GM12878 (cell line): ENCODE data around the gene PNMA6F. TPM values are rescaled to one million over a fixed set of nuclear protein-coding genes. Genes with fewer than 3 reads are reported as not detected.

Experiments
- ATAC-seq: fragments of 200-7000 bp; cut with Tn5 transposase; 3 replicates; pipeline ENCODE4 v1.9.1; 2020; ENCODE audit warnings: mild to moderate bottlenecking, moderate library complexity
- BruUV-seq: library from RNA; stranded (reverse); fragments of 400-500 nt; replicated peaks from 2 replicates; lab custom pipeline; 2021; lab: Mats Ljungman, UMichigan
- CTCF ChIA-PET: fragments of 300-600 bp; sonication (Branson Sonifier 250); formaldehyde crosslinking; extraction: SDS; loops from one replicate; lab custom pipeline; 2021; ENCODE audit warnings: inconsistent platforms; lab: Yijun Ruan, JAX
- POLR2A ChIA-PET: fragments of 350-600 bp; formaldehyde crosslinking; extraction: SDS; loops from one replicate; lab custom pipeline; 2021; ENCODE audit warnings: inconsistent platforms; lab: Charles Lee
- RAD21 ChIA-PET: fragments of 300-600 bp; sonication (Branson Sonifier 250); formaldehyde crosslinking; loops from one replicate; lab custom pipeline; 2023; ENCODE audit warnings: antibody characterized with exemption; ENCODE audit not compliant: unreplicated experiment; lab: Charles Lee
- SMC1A ChIA-PET: fragments of 300-600 bp; sonication (Branson Sonifier 250); formaldehyde crosslinking; loops from one replicate; lab custom pipeline; 2023; ENCODE audit not compliant: unreplicated experiment, uncharacterized antibody; lab: Charles Lee
- DNase-seq: peaks from one replicate; pipeline ENCODE4 v3.0.0-alpha.2; 2011; ENCODE audit warnings: low read depth, low spot score
- FAIRE-seq: peaks from 3 replicates; lab custom pipeline; 2011; peaks lifted over from hg19 to GRCh38; lab: Jason Lieb, UNC
- H2AFZ ChIP-seq: 2 replicates; pipeline ENCODE4 v1.6.0; 2011; ENCODE audit warnings: low read depth, low read length, control low read depth; ENCODE audit not compliant: control insufficient read depth
- H3K27ac ChIP-seq: 2 replicates; pipeline ENCODE4 v1.5.1; 2011; ENCODE audit warnings: control low read depth; ENCODE audit not compliant: control insufficient read depth, insufficient read depth
- H3K27me3 ChIP-seq, 2 experiments: replicated peaks in 1 of 2; 2 replicates each; pipeline versions ENCODE4 v1.6.0 to v1.6.1; 2011; ENCODE audit warnings: low read length in 1 of 2; ENCODE audit not compliant: control insufficient read depth in 2 of 2, insufficient read depth in 2 of 2
- H3K36me3 ChIP-seq, 2 experiments: 2 replicates each; pipeline ENCODE4 v1.5.1; 2011; ENCODE audit warnings: low read length in 1 of 2; ENCODE audit not compliant: control insufficient read depth in 2 of 2, insufficient read depth in 2 of 2
- H3K4me1 ChIP-seq: 2 replicates; pipeline ENCODE4 v1.6.1; 2011; ENCODE audit warnings: mild to moderate bottlenecking, low read length, moderate library complexity, mixed read lengths; ENCODE audit not compliant: control insufficient read depth, insufficient read depth
- H3K4me2 ChIP-seq: 2 replicates; pipeline ENCODE4 v1.6.0; 2011; ENCODE audit warnings: control low read depth; ENCODE audit not compliant: control insufficient read depth, insufficient read depth
- H3K4me3 ChIP-seq: fragments of 200-600 bp; sonication (generic); 2 replicates; pipeline ENCODE4 v1.5.1; 2016
- H3K79me2 ChIP-seq: 2 replicates; pipeline ENCODE4 v1.6.0; 2011; ENCODE audit warnings: low read length; ENCODE audit not compliant: control insufficient read depth, insufficient read depth
- H3K9ac ChIP-seq: 2 replicates; pipeline ENCODE4 v1.8.0; 2011; ENCODE audit warnings: low read length, control low read depth, mixed read lengths; ENCODE audit not compliant: control insufficient read depth, insufficient read depth
- H3K9me3 ChIP-seq: replicated peaks from 3 replicates; pipeline ENCODE4 v1.5.1; 2011; ENCODE audit warnings: mild to moderate bottlenecking, low read length; ENCODE audit not compliant: control insufficient read depth, insufficient read depth
- H4K20me1 ChIP-seq: 2 replicates; pipeline ENCODE4 v1.6.0; 2011; ENCODE audit not compliant: control insufficient read depth, insufficient read depth
- CHD1 ChIP-seq: IDR thresholded peaks from 2 replicates; pipeline ENCODE4 v1.6.1; 2012; ENCODE audit warnings: low read depth, low read length, improper control_type of control experiment
- IKZF2 ChIP-seq, 2 experiments: fragments of 450-650 bp; IDR thresholded peaks; 2 replicates each; pipeline ENCODE4 v1.6.1; 2017; ENCODE audit warnings: mild to moderate bottlenecking in 2 of 2, moderate library complexity in 2 of 2
- IRF4 ChIP-seq: IDR thresholded peaks from 2 replicates; pipeline ENCODE4 v1.6.1; 2011; ENCODE audit warnings: low read depth, low read length
- KLF5 ChIP-seq: fragments of 450-650 bp; IDR thresholded peaks from 2 replicates; pipeline ENCODE4 v1.6.1; 2014; ENCODE audit warnings: mild to moderate bottlenecking; ENCODE audit not compliant: partially characterized antibody
- NR2C2 ChIP-seq: IDR thresholded peaks from 2 replicates; pipeline ENCODE4 v1.6.1; 2011; ENCODE audit warnings: borderline replicate concordance, low read depth; ENCODE audit not compliant: control insufficient read depth, insufficient read length
- POLR2A ChIP-seq: IDR thresholded peaks from 2 replicates; pipeline ENCODE4 v1.6.1; 2011; ENCODE audit warnings: low read depth, mild to moderate bottlenecking, low read length
- RELA ChIP-seq: fragments of 450-650 bp; IDR thresholded peaks from 2 replicates; pipeline ENCODE4 v1.8.0; 2014; ENCODE audit warnings: borderline replicate concordance; ENCODE audit not compliant: partially characterized antibody
- RFX5 ChIP-seq: IDR thresholded peaks from 2 replicates; pipeline ENCODE4 v1.6.1; 2011; ENCODE audit warnings: low read depth, low read length, improper control_type of control experiment
- WGBS: methylation state at CpG from one replicate; pipeline ENCODE4 v1.1.6; 2016; ENCODE audit warnings: low lambda C conversion rate; ENCODE audit not compliant: insufficient replicate concordance, insufficient coverage; ENCODE audit errors: missing lambda C conversion rate; 5-methylcytosine and 5-hydroxymethylcytosine counted together
- in situ Hi-C: fragments of 300-500 bp; cut with MboI; formaldehyde crosslinking; loops from 9 replicates; pipeline ENCODE4 v1.14.3; 2018; ENCODE audit warnings: mixed read lengths
- intact Hi-C: fragments of 100-400 bp; cut with micrococcal nuclease; formaldehyde crosslinking; loops from one replicate; pipeline ENCODE4 v1.14.2; 2022; ENCODE audit not compliant: unreplicated experiment
- polyA plus RNA-seq, 11 experiments: library from polyadenylated mRNA; depleted of rRNA in 4 of 11; unstranded in 6 of 11; stranded (reverse) in 5 of 11; fragments of >200 nt; fragmentation: Nextera tagmentation in 4 of 11; fragmentation: Illumina TruSeq in 1 of 11; extraction: Ambion mirVana in 4 of 11; extraction: Trizol in 1 of 11; gene quantifications; 1 replicate in 1 of 11; 2 replicates in 10 of 11; pipeline versions ENCODE4 v1.2.1 to v1.2.3, GENCODE V29; 2011 to 2016; ENCODE audit warnings: inconsistent platforms in 2 of 11, missing spikeins in 2 of 11, low read depth in 1 of 11
- total RNA-seq, 4 experiments: library from RNA; depleted of rRNA in 3 of 4; stranded (reverse); fragments of >200 nt in 3 of 4; fragmentation: Illumina TruSeq in 1 of 4; extraction: Trizol in 1 of 4; gene quantifications; 2 replicates each; pipeline versions ENCODE4 v1.2.1 to v1.2.3, GENCODE V29; 2013 to 2021
- TF ChIP-seq, protein P1 (sequence below): fragments of 450-650 bp; IDR thresholded peaks from 2 replicates; pipeline ENCODE4 v1.6.1; 2017; ENCODE audit warnings: mild to moderate bottlenecking, moderate library complexity
- TF ChIP-seq, protein P2 (sequence below): fragments of 450-650 bp; IDR thresholded peaks from 2 replicates; pipeline ENCODE4 v1.6.1; 2014; ENCODE audit warnings: mild to moderate bottlenecking
- TF ChIP-seq, protein P3 (sequence below): IDR thresholded peaks from 2 replicates; pipeline ENCODE4 v1.6.1; 2011; ENCODE audit warnings: low read depth, low read length, improper control_type of control experiment, borderline replicate concordance

The PNMA6F gene
- total and polyA plus RNA-seq, 10 of the 15 experiments (the other 5 are each of a cell fraction or from before 2014, with no cell fraction given), result not detected

DNA sequence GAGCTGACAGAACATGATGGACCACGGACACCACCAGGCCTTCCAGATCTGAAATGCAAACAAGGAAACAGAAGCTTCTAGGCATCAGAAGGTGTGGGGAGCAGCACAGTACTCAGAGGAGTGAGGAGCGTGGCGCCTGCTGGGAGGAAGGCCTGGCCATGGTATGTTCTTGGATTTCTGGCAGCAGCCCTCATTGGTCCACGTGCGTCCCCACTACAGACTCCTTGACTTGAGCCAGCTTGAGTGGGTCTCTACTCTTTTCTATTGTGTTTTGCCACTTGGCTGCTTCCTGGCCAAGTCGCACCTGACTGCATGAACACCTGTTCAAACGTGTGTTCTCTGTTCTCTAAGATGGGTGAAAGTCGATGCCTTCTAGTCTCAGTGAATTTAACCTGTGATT is 30.4 kb upstream of the PNMA6F start (continued):
- TF ChIP-seq RFX5, result no peak
- TF ChIP-seq NR2C2, result no peak
- no peak for TF ChIP-seq IKZF2 (IDR thresholded peaks at IDR 0.05)
- TF ChIP-seq, protein P1, sequence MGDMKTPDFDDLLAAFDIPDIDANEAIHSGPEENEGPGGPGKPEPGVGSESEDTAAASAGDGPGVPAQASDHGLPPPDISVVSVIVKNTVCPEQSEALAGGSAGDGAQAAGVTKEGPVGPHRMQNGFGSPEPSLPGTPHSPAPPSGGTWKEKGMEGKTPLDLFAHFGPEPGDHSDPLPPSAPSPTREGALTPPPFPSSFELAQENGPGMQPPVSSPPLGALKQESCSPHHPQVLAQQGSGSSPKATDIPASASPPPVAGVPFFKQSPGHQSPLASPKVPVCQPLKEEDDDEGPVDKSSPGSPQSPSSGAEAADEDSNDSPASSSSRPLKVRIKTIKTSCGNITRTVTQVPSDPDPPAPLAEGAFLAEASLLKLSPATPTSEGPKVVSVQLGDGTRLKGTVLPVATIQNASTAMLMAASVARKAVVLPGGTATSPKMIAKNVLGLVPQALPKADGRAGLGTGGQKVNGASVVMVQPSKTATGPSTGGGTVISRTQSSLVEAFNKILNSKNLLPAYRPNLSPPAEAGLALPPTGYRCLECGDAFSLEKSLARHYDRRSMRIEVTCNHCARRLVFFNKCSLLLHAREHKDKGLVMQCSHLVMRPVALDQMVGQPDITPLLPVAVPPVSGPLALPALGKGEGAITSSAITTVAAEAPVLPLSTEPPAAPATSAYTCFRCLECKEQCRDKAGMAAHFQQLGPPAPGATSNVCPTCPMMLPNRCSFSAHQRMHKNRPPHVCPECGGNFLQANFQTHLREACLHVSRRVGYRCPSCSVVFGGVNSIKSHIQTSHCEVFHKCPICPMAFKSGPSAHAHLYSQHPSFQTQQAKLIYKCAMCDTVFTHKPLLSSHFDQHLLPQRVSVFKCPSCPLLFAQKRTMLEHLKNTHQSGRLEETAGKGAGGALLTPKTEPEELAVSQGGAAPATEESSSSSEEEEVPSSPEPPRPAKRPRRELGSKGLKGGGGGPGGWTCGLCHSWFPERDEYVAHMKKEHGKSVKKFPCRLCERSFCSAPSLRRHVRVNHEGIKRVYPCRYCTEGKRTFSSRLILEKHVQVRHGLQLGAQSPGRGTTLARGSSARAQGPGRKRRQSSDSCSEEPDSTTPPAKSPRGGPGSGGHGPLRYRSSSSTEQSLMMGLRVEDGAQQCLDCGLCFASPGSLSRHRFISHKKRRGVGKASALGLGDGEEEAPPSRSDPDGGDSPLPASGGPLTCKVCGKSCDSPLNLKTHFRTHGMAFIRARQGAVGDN, result no peak
- TF ChIP-seq RELA, result no peak

DNA sequence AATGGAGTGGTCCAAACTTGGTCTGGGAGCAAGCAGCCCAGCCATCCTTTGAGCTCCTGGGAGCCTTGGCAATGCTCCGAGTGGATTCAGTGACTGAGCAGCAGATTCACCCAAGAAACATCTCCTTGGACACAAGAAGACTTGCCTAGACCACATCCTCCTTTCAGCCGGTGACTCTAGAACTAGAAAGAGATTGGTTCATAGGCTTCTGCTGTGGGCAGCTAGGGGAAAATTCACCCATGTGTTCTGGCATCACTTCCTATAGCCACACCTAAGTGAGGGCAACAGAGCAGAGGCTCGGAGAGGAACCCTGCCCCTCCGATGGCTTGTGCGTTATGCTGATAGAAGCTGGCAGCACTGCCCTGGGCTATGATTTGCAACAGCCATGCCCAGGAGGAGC is 28.4 kb upstream of the PNMA6F start:
- Histone ChIP-seq H3K9me3 (no peaks in the 10 kb centered on the region; the same call in 2 of the 3 replicates), H3K27me3 (no peaks in the 10 kb centered on the region), H3K27ac (no peak overlapping the region), H3K4me2 (no peak overlapping the region), H4K20me1 (no peaks in the 10 kb centered on the region), H2AFZ (no peak overlapping the region), H3K36me3 (peaks cover 5% of the 10 kb centered on the region in 2 experiments; a peak in 3 of 4 replicates), H3K4me1 (no peaks in the 10 kb centered on the region), H3K9ac (no peak overlapping the region), H3K4me3 (no peak overlapping the region), H3K79me2 (no peaks in the 10 kb centered on the region)
- WGBS, result 77% methylated on average over 5 of the region's 5 CpGs
- RAD21 ChIA-PET, result no interaction called here
- intact Hi-C loops, result no loop called here
- no TSS peak for BruUV-seq
- in situ Hi-C loops, result no loop called here
- CTCF ChIA-PET, result interaction anchor here (0.7 kb wide), 1 partner anchor 15 kb away, joined by 3 read pairs; no protein-coding TSS in a partner anchor
- DNase-seq, result no peak
- no peak for ATAC-seq
- SMC1A ChIA-PET, result no interaction called here
- no peak for FAIRE-seq
- POLR2A ChIA-PET, result no interaction called here
- TF ChIP-seq, protein P2, sequence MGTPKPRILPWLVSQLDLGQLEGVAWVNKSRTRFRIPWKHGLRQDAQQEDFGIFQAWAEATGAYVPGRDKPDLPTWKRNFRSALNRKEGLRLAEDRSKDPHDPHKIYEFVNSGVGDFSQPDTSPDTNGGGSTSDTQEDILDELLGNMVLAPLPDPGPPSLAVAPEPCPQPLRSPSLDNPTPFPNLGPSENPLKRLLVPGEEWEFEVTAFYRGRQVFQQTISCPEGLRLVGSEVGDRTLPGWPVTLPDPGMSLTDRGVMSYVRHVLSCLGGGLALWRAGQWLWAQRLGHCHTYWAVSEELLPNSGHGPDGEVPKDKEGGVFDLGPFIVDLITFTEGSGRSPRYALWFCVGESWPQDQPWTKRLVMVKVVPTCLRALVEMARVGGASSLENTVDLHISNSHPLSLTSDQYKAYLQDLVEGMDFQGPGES, result no peak
- no peak for TF ChIP-seq IRF4
- TF ChIP-seq, protein P3, sequence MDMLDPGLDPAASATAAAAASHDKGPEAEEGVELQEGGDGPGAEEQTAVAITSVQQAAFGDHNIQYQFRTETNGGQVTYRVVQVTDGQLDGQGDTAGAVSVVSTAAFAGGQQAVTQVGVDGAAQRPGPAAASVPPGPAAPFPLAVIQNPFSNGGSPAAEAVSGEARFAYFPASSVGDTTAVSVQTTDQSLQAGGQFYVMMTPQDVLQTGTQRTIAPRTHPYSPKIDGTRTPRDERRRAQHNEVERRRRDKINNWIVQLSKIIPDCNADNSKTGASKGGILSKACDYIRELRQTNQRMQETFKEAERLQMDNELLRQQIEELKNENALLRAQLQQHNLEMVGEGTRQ, result no peak
- TF ChIP-seq POLR2A, result no peak
- TF ChIP-seq, protein P1, result no peak
- TF ChIP-seq CHD1, result no peak
- TF ChIP-seq KLF5, result no peak
